ELF-1 (cell line): Measurements from ENCODE around the gene FAM181B.

ENCODE experiments used
- DNase-seq: peaks from one replicate; pipeline ENCODE4 v3.0.0-alpha.2; 2016; ENCODE audit warnings: low read depth, low spot score

FAM181B gene

DNA sequence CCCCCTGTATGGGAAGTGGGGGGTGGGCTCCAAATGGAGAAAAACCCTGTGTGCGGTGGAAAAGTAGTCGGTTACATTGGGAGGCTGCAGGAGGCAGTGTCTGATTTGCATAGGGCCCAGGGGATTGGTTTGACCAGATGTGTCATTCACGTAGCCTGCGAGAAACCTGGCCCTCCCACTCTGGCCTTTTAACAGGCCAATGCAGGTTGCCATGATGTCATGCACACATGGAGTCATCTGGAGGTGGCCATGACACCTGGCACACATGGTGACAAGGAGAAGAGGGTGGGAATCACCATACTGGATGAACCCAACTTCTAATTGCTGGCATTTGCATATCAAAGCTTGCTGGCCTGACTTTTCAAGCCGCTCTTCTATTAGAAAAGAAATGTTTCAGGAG, 50.6 kb downstream of the FAM181B start:
- DNase-seq = peak; percentile 82

DNA sequence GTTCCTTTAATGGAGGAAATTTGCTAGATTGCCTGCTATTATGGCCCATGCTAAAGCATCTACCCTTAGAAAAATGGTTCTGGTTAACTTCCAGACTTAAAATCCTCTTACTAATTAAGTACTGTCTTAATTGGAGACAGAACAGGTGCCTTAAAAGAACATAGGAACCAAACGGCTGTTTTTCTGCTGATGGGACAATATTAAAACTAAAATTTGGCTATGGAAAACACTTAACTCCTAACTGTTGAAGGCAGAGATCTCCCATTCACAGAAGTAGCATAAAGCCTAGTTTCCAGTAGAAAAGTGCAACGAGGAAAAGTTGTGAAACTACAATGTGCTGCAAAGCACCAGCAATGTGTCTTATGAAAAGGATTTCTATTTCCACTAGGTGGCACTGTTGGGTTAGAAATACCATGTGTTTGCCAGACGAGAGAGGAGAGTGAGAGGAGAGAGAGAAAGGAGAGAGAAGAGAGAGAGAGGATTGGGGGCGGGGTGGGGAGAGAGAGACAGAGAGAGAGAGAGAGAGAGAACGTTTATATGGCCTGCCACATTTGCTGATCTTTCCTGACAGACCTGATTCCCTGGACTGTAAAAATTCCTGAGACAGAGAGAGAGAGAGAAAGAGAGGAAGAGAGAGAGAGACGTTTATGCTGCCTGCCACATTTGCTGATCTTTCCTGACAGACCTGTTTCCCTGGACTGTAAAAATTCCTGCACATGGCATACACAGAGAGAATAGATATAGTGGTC, 51.5 kb downstream of the FAM181B start:
- DNase-seq = peak; percentile 73

DNA sequence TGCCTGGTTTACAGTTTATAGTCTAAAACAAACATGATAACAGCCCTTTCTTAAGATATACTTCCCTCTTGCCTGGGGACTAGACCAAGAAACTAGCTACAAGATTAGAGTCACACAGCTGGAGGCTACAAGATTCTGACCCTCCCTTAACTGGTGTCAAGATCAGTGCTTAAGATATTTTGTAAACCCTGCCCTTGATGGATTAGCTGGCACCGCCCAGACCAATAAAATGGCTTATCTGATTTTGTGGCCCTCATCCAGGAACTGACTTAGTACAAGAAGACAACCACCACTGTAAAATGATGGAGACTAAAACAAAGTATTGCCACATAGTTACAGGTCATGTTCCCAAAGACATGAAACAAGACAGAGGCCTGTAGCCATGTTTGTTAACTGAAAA, 53.4 kb downstream of the FAM181B start:
- peak; percentile 69 for DNase-seq
